HL-60 (cell line): ENCODE measurements around the gene CPNE2.

Source experiments
- DNase-seq, 2 experiments: peaks; one replicate each; pipeline ENCODE4 v3.0.0-alpha.2; 2010 to 2020; ENCODE audit warnings: low read depth in 1 of 2, low spot score in 1 of 2
- H3K27ac ChIP-seq: fragments of 250-450 bp; sonication (Bioruptor Pico); replicated peaks from 2 replicates; pipeline ENCODE4 v1.5.1; 2020; ENCODE audit warnings: mild to moderate bottlenecking, moderate library complexity
- H3K27me3 ChIP-seq: fragments of 250-450 bp; sonication (Bioruptor Pico); 2 replicates; pipeline ENCODE4 v1.5.1; 2021; ENCODE audit warnings: mild to moderate bottlenecking, moderate library complexity; ENCODE audit not compliant: insufficient read depth, poor library complexity, severe bottlenecking
- H3K4me3 ChIP-seq: replicated peaks from 2 replicates; pipeline ENCODE4 v1.5.1; 2011; ENCODE audit warnings: mild to moderate bottlenecking, control low read depth, low read length; ENCODE audit not compliant: insufficient read depth
- GABPA ChIP-seq: IDR thresholded peaks from 2 replicates; pipeline ENCODE4 v1.6.1; 2012; ENCODE audit warnings: low read depth
- POLR2AphosphoS5 ChIP-seq: IDR thresholded peaks from 2 replicates; pipeline ENCODE4 v1.6.1; 2012; ENCODE audit warnings: low read depth
- SPI1 ChIP-seq: IDR thresholded peaks from 2 replicates; pipeline ENCODE4 v1.6.1; 2012; ENCODE audit warnings: low read depth, mild to moderate bottlenecking, borderline replicate concordance
- TF ChIP-seq, protein P1 (sequence below): IDR thresholded peaks from 2 replicates; pipeline ENCODE4 v1.6.1; 2012; ENCODE audit warnings: low read depth; ENCODE audit not compliant: insufficient replicate concordance
- TF ChIP-seq, protein P2 (sequence below): IDR thresholded peaks from one replicate; pipeline ENCODE4 v1.5.1; 2011; ENCODE audit warnings: low read length, control low read depth, inconsistent platforms; ENCODE audit not compliant: insufficient read depth

CPNE2 gene

DNA sequence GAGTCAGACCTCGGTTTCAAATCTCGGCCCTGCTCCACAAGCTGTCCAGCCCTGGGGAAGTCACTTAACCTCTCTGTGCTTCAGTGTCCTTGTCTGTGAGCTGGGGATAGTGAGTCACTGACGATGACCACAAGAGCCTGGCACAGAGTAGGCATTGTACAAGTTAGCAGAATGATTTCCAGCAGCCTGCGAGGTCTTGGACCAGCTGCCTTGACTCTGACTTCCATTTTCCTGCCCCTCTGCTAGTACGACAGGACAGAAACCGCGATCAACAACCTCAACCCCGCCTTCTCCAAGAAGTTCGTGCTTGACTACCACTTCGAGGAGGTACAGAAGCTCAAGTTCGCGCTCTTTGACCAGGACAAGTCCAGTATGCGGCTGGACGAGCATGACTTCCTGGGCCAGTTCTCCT lies 20.7 kb downstream of the CPNE2 start:
- Histone ChIP-seq H3K4me3 (no peak overlapping the region), H3K27ac (no peak overlapping the region), H3K27me3 (no peaks in the 10 kb centered on the region)
- no peak for DNase-seq
- TF ChIP-seq, protein P1, sequence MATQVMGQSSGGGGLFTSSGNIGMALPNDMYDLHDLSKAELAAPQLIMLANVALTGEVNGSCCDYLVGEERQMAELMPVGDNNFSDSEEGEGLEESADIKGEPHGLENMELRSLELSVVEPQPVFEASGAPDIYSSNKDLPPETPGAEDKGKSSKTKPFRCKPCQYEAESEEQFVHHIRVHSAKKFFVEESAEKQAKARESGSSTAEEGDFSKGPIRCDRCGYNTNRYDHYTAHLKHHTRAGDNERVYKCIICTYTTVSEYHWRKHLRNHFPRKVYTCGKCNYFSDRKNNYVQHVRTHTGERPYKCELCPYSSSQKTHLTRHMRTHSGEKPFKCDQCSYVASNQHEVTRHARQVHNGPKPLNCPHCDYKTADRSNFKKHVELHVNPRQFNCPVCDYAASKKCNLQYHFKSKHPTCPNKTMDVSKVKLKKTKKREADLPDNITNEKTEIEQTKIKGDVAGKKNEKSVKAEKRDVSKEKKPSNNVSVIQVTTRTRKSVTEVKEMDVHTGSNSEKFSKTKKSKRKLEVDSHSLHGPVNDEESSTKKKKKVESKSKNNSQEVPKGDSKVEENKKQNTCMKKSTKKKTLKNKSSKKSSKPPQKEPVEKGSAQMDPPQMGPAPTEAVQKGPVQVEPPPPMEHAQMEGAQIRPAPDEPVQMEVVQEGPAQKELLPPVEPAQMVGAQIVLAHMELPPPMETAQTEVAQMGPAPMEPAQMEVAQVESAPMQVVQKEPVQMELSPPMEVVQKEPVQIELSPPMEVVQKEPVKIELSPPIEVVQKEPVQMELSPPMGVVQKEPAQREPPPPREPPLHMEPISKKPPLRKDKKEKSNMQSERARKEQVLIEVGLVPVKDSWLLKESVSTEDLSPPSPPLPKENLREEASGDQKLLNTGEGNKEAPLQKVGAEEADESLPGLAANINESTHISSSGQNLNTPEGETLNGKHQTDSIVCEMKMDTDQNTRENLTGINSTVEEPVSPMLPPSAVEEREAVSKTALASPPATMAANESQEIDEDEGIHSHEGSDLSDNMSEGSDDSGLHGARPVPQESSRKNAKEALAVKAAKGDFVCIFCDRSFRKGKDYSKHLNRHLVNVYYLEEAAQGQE = no peak

DNA sequence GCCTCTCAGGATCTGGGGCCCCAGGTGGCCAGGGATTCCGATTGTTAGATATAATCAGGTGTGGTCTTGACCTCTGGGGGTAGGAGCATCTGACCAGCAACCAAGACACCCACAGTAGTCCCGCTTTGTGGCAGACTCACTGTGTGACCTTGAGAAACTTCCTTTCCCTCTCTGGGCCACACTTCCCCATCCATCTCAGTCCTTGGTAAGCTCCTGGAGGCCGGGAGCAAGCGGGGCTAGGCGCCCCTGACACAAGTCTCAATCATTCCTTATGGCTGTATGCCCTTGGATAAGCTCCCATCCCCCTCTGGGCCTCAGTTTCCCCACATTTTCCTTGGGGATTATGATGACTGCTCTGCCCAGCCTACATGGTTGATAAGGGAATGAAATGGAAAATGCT lies 21.3 kb downstream of the CPNE2 start:
- H3K27ac ChIP-seq = no peak overlapping the region
- no peak overlapping the region for H3K4me3 ChIP-seq
- no peak for TF ChIP-seq SPI1
- no peak for TF ChIP-seq POLR2AphosphoS5
- no peak for TF ChIP-seq GABPA
- TF ChIP-seq, protein P2, sequence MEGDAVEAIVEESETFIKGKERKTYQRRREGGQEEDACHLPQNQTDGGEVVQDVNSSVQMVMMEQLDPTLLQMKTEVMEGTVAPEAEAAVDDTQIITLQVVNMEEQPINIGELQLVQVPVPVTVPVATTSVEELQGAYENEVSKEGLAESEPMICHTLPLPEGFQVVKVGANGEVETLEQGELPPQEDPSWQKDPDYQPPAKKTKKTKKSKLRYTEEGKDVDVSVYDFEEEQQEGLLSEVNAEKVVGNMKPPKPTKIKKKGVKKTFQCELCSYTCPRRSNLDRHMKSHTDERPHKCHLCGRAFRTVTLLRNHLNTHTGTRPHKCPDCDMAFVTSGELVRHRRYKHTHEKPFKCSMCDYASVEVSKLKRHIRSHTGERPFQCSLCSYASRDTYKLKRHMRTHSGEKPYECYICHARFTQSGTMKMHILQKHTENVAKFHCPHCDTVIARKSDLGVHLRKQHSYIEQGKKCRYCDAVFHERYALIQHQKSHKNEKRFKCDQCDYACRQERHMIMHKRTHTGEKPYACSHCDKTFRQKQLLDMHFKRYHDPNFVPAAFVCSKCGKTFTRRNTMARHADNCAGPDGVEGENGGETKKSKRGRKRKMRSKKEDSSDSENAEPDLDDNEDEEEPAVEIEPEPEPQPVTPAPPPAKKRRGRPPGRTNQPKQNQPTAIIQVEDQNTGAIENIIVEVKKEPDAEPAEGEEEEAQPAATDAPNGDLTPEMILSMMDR = no peak
- TF ChIP-seq, protein P1 = no peak
- DNase-seq = no peak
- H3K27me3 ChIP-seq = no peaks in the 10 kb centered on the region

DNA sequence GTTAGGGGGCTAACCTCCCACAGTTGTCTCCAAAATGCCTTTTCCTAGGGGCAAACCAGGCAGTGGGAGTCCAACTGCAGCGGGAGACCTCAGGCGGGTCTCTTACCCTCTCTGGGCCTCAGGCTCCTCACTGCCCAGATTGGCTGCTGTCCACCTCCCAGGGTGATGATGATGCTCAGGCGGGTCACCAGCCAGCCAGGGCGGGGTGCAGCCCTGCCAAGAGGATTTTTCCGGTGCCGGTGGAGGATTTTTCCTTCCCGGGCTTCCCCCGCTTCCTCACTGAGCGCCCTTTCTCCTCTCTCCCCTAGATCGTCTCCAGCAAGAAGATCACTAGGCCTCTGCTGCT lies 22.8 kb downstream of the CPNE2 start:
- TF ChIP-seq, protein P1 = no peak
- TF ChIP-seq SPI1 = no peak
- TF ChIP-seq POLR2AphosphoS5 = no peak
- TF ChIP-seq GABPA = no peak
- TF ChIP-seq, protein P2 = no peak
- Histone ChIP-seq H3K27me3 (no peaks in the 10 kb centered on the region), H3K27ac (no peak overlapping the region), H3K4me3 (no peak overlapping the region)
- no peak for DNase-seq

DNA sequence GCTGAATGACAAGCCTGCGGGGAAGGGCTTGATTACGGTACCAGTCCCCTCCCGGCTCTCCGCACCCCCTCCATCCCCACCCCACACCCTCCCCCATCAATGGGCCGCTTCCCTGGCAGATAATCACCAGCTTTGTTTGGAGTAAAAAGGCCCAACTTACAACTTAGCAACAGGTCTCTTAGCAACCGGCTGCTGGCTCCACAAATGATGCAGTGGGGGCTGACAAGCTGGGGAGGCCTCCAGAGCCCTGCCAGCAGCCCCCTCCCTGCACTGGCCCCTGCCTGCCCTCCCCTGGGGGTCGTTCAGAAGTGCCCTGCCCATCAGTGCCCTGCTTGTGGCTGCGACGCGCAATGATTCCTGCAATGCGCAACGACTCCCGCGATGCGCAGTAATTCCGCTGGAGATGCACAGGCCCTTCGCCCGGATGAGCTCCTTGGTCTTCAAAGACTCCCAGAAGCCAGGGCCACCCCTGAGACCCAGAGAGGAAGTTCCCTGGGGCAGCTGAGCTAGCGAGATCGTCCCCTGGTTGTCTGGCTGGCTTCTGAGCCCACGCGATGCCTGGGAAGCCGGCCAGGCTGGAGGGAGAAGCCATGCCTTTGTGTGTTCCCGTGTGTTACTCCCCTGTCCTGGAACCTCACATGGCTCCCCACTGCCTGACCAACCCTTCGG lies 23.3 kb downstream of the CPNE2 start:
- DNase-seq = peak in 1 of 2 experiments; percentile 15
- Histone ChIP-seq H3K4me3 (no peak overlapping the region), H3K27me3 (no peaks in the 10 kb centered on the region), H3K27ac (no peak overlapping the region)
- TF ChIP-seq, protein P2 = no peak
- TF ChIP-seq POLR2AphosphoS5 (no peak), GABPA (no peak), SPI1 (peak; percentile 45; the same call in 1 of the 2 replicates)
